ENCODE data around the gene KLRF2. TPM values are rescaled to one million over a fixed set of nuclear protein-coding genes. Genes with fewer than 3 reads are reported as not detected.

Gene KLRF2
- total RNA-seq, 3 donors from 2014 or later: not detected

DNA sequence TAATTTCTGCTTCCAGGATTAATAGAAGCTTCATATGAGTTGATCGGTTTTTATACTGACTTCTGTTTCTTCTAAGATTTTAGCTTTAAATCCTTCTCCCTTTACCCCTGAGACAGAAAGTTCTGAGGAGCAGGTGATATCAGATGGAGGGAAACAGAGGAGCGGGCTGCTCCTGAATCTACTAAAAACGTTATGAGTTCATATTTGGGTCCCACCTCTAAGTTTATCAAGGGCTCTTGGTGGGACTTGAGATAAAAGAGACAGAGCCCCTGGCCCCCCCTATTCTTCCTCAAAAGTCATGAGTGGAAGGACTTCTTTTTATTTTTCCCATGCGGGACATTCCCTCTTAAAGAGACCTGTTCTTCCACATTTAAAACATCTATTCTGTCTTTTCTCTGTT, 27.1 kb downstream of the KLRF2 start:
- no peak overlapping the region for H3K27ac ChIP-seq
- DNase-seq (ENCODE audit: low spot score in 2 of 2): no peak
- H3K4me3 ChIP-seq: no peak overlapping the region
- intact Hi-C loops (cut with DNase I; ENCODE audit: low total_unique reads): no loop called here
- H3K4me1 ChIP-seq: no peaks in the 10 kb centered on the region
- TF ChIP-seq POLR2AphosphoS5 (IDR thresholded peaks at IDR 0.05) (no peak), POLR2A (IDR thresholded peaks at IDR 0.05) (no peak), CTCF (IDR thresholded peaks at IDR 0.05) (no peak)
- peaks cover 21 to 25% of the 10 kb centered on the region in 2 donors for H3K9me3 ChIP-seq
- H3K36me3 ChIP-seq: no peaks in the 10 kb centered on the region
- H3K27me3 ChIP-seq: no peaks in the 10 kb centered on the region

GRCh38 chr12:9909724-9910123, 28.4 kb downstream of the KLRF2 start:
- no peak for DNase-seq (ENCODE audit: low spot score in 2 of 2)
- intact Hi-C loops (cut with DNase I; ENCODE audit: low total_unique reads): no loop called here
- H3K4me3 ChIP-seq: no peak overlapping the region
- no peaks in the 10 kb centered on the region for H3K4me1 ChIP-seq
- H3K27ac ChIP-seq: no peak overlapping the region
- H3K9me3 ChIP-seq: peaks cover 17 to 21% of the 10 kb centered on the region in 2 donors
- TF ChIP-seq CTCF (IDR thresholded peaks at IDR 0.05) (no peak), POLR2A (IDR thresholded peaks at IDR 0.05) (no peak), POLR2AphosphoS5 (IDR thresholded peaks at IDR 0.05) (no peak)
- no peaks in the 10 kb centered on the region for H3K36me3 ChIP-seq
- H3K27me3 ChIP-seq: no peaks in the 10 kb centered on the region

- Histone ChIP-seq H3K9me3 (peaks cover 17 to 21% of the 10 kb centered on the region in 2 donors), H3K4me3 (no peak overlapping the region), H3K27ac (no peak overlapping the region), H3K27me3 (no peaks in the 10 kb centered on the region), H3K36me3 (no peaks in the 10 kb centered on the region), H3K4me1 (no peaks in the 10 kb centered on the region)
- no peak for DNase-seq (ENCODE audit: low spot score in 2 of 2)
- TF ChIP-seq POLR2AphosphoS5 (IDR thresholded peaks at IDR 0.05) (no peak), CTCF (IDR thresholded peaks at IDR 0.05) (no peak), POLR2A (IDR thresholded peaks at IDR 0.05) (no peak)
- intact Hi-C loops (cut with DNase I; ENCODE audit: low total_unique reads): no loop called here
Observed at GRCh38 chr12:9910716-9911421, 29.6 kb downstream of the KLRF2 start.

DNA sequence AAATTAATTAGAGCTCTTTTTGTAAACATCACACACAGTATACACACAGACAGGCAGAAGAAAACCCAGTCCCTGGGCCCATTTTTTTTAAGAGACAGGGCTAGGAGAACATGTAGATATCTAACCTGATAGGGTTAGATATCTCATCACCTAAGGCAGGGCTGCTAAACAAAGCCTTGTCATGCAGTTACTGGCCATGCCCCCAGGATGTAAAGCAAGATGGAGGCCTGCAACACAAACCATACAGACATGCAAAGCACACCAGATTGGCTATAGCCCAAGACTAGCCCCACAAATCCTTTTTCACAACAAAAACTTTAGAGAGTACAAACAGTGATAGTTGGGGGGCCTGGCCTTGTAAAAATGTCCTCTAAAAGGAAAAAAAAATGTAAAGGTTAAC, 30.4 kb downstream of the KLRF2 start:
- no peak overlapping the region for H3K4me3 ChIP-seq
- no peak for DNase-seq (ENCODE audit: low spot score in 2 of 2)

More for the DNA sequence above, 30.4 kb downstream of the KLRF2 start:
- H3K27me3 ChIP-seq: no peaks in the 10 kb centered on the region
- no peaks in the 10 kb centered on the region for H3K36me3 ChIP-seq
- H3K27ac ChIP-seq: no peak overlapping the region
- TF ChIP-seq POLR2A (IDR thresholded peaks at IDR 0.05): no peak
- no peak for TF ChIP-seq CTCF (IDR thresholded peaks at IDR 0.05)
- TF ChIP-seq POLR2AphosphoS5 (IDR thresholded peaks at IDR 0.05): no peak
- peaks cover 17 to 21% of the 10 kb centered on the region in 2 donors for H3K9me3 ChIP-seq
- H3K4me1 ChIP-seq: no peaks in the 10 kb centered on the region
- intact Hi-C loops (cut with DNase I; ENCODE audit: low total_unique reads): no loop called here
